Subcutaneous adipose tissue (tissue), 4 donors: ENCODE data around the gene MMD2. TPM values are rescaled to one million over a fixed set of nuclear protein-coding genes. Genes with fewer than 3 reads are reported as not detected.

Source experiments
- total RNA-seq, 4 donors: library from RNA; depleted of rRNA; stranded (reverse); fragments of >200 nt; gene quantifications; one replicate each; pipeline ENCODE4 v1.1.0, GENCODE V29; 2016
- TF ChIP-seq, protein P1 (sequence below): fragments of 450-650 bp; IDR thresholded peaks from one replicate; pipeline ENCODE4 v1.5.1; 2016; ENCODE audit warnings: low read depth, mild to moderate bottlenecking, control low read depth, antibody characterized with exemption, moderate library complexity

MMD2 gene
- total RNA-seq, 4 donors from 2014 or later, result not detected

DNA sequence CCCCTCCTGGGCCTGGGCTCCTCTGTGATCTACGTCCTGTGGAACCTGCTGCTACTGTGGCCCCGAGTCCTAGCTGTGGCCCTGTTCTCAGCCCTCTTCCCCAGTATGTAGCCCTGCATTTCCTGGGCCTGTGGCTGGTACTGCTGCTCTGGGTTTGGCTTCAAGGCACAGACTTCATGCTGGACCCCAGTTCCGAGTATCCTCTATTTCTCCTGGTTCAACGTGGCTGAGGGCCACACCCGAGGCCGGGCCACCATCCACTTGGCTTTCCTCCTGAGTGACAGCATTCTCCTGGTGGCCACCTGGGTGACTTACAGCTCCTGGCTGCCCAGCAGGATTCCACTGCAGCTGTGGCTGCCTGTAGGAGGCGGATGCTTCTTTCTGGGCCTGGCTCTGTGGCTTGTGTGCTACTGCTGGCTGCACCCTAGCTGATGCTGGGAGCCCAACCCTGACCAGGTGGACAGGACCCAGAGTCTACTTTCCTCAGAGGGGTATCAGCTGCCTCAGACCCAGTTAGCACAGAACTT is 37.8 kb upstream of the MMD2 start:
- TF ChIP-seq, protein P1, sequence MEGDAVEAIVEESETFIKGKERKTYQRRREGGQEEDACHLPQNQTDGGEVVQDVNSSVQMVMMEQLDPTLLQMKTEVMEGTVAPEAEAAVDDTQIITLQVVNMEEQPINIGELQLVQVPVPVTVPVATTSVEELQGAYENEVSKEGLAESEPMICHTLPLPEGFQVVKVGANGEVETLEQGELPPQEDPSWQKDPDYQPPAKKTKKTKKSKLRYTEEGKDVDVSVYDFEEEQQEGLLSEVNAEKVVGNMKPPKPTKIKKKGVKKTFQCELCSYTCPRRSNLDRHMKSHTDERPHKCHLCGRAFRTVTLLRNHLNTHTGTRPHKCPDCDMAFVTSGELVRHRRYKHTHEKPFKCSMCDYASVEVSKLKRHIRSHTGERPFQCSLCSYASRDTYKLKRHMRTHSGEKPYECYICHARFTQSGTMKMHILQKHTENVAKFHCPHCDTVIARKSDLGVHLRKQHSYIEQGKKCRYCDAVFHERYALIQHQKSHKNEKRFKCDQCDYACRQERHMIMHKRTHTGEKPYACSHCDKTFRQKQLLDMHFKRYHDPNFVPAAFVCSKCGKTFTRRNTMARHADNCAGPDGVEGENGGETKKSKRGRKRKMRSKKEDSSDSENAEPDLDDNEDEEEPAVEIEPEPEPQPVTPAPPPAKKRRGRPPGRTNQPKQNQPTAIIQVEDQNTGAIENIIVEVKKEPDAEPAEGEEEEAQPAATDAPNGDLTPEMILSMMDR, result no peak

DNA sequence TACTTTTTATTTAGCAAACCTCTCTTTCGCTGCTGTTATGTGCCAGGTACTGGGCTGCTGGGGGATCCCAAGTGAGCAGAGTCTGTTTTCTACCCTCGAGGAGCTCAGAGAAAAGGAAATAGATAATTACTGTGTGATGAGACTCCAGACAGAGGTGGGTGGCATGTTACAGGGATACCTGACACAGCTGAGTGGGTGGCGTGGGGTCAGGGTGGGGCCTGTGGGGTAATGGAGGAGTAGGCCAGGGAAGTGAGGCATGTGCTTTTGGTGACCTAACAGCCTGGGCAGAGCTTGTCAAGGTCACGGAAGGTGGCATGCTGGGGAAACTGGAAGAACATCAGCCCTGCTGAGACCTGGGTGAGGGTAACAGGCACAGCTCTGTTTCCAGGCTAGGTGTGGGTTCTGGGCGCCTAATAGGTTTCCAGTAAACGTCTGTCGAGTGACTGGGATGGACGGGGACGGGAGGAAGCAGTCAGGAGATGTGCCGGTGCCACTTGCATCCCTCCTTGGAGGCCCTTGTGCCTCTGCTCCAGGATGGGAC is 36.5 kb upstream of the MMD2 start:
- TF ChIP-seq, protein P1, result no peak

DNA sequence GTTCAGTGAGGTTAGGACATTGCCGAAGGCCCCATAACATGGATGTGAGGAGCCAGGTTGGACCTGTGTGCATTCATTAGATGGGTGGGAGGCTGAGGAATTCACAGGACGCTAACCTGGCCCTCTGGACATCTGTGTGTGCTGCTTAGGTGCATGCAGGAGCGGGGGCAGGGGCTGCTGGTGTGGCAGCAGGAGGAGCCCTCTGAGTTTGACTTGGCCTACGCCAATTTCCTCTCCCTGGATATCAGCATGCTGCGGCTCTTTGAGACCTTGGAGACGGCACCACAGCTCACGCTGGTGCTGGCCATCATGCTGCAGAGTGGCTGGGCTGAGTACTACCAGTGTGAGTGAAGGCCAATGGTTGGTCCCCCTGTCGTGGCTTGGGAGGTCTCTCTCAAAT is 34.5 kb upstream of the MMD2 start:
- TF ChIP-seq, protein P1, result no peak

DNA sequence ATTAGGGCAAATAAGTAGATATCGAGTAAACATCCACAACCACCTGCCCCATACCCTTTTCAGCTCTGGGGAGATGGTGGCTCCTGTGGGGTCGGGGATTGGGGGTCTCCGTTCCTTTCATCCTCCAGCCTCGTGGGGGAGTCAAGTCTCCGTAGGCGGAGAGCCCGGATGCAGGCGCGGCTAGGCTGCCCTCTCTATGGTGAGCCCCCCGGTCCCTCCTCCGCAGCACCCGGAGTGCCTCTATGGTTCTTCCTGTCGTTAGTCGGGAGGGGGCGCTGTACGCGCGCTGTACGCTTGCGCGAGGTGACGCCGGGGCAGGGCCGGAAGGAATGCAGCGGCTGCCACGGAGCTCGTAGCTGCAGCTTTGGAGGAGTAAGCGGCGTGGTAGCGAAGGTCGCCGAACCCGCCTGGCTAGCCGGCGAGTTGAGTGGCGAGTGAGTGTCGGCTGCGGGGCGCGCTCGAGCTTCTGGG is 14.8 kb upstream of the MMD2 start:
- TF ChIP-seq, protein P1, result no peak

DNA sequence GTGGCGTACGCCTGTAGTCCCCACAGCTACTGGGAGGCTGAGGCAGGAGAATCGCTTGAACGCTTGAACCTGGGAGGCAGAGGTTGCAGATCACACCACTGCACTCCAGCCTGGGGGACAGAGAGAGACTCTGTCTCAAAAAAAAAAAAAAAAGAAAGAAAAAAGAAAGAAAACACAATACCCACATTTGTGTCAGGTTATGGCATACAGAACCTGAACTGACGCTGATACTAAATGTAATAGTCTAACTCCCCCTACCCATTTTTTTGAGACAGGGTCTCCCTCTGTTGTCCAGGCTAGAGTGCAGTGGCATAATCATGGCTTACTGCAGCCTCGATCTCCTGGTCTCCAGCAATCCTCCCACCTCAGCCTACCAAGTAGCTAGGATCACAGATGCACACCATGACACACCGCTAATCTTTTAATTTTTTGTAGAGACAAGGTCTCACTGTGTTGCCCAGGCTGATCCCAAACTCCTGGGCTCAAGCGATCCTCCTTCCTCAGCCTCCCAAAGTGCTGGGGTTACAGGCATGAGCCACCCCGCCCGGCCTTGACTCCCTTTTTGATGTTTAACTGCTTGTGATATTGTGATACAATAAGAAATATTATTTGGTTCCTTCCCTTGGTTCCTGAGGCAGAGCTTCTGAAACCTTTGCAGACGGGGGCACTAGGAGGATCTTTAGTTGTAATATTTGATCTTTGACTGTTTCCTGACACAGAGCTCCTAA is 6.5 kb upstream of the MMD2 start:
- TF ChIP-seq, protein P1, result no peak

DNA sequence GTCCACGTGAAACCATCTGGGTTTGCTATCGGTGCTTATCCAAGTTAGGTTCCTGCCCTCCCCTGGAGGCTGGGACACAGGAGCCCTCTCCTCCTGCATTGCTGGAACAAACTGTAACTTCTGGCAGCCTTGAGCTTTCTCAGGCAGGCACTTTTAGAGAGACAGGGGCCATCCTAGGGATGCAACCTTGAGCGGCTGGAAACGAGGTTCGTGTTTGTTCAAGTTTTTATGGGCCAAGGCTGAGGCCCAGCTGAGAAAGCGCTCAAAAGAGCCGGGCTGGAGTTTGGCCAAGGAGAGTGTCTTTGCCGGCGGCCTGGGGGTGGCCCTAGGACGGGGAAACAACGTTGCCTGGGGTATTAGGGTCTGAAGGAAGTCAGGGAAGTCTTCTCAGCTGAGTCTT is 5.5 kb upstream of the MMD2 start:
- TF ChIP-seq, protein P1, result no peak
